AG08396 (cell line): ENCODE data around the gene TNFAIP8L3.
"Not testable (repeated sequence)": the region's sequence is repeated elsewhere in the genome, so short reads cannot be mapped to it uniquely, and the experiment has no call there.

Experiments used
- DNase-seq: peaks from one replicate; pipeline ENCODE4 v3.0.0; 2012; ENCODE audit warnings: low spot score, mixed read lengths

Gene TNFAIP8L3

DNA sequence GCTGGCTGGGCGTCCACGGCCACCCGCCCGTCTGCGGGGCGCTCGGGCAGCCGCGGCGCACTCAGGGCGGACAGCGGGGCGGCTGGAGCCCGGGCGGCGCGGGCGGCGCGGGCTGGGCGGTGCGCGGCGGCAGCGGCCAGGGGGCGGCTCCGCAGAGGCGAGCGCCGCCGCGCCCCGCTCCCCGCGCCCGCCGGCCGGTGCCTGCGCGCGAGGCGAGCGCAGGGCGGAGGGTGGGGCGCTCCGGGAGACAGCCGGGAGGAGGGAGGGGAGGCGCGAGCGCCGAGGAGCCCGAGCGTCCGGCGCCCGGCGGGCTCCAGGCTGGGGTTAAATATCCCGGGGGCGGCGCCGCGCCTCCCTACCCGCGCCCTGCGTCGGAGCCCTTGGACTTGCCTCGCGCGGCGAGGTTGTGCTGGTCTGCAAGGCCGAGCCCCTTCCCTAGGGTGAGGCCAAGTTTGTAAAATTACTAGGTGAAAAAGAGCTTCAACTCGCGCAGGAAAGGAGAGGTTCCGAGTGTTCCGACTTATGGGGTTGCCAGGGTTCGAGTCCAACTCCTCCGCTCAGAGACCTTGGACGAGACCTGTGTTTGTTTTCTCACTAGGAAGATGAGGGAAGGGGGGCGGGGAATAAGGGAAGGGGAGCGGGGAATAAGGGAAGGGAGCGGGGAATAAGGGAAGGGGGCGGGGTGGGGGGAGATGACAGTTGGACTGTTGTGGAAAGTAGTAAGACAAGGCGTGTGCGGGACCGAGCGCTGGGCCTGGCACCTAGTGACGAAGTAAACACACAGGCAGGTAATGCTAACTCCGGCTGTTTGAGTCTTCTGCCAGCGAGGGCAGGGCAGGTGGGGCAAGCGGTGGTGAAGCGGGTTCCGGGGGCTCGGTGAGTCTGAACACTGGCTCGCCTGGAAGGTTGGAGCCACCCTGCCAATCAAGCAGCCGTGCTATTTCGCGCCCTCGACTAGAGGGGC is at the start of gene TNFAIP8L3:
TSS of gene TNFAIP8L3 (minus strand) at position 301 of the 964 bp plus-strand sequence. CDS start 311 bp downstream, outside the sequence.
- DNase-seq, result peak; percentile 73

DNA sequence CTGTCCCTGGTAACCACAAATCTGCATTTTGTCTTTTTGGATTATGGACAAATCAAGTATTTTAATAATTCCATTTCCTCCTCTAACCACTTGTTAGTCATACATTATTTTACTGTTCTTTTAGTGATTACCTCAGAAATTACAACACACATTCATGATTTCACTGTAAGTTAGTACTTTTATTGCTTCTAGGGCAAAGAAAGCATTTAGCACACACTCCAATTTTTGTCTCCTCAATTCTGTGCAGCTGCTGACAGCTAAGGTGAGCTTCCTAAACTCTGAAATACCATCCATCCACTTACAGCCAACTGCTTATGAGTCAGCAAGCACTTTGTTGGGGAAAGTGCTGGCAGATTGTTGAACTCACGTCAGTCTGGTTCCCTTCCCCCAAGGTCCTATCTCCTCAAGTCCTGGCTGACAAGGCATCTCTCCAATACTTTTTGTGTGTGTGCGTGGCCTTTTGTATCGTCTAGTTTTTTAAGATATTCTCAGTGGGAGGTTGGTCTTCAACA is 49.4 kb upstream of the TNFAIP8L3 start:
- DNase-seq, result peak; percentile 31

DNA sequence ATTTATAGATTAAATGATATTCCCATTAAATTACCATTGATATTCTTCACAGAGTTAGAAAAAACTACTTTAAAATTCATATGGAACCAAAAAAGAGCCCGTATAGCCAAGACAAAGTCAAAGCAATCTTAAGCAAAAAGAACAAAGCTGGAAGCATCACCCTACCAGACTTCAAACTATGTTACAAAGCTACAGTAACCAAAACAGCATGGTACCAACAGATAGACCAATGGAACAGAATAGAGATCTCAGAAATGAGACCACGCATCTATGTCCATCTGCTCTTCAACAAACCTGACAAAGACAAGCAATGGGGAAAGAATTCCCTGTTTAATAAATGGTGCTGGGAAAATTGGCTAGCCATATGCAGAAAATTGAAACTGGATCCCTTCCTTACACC is 45.6 kb upstream of the TNFAIP8L3 start:
- not testable (repeated sequence) for DNase-seq

DNA sequence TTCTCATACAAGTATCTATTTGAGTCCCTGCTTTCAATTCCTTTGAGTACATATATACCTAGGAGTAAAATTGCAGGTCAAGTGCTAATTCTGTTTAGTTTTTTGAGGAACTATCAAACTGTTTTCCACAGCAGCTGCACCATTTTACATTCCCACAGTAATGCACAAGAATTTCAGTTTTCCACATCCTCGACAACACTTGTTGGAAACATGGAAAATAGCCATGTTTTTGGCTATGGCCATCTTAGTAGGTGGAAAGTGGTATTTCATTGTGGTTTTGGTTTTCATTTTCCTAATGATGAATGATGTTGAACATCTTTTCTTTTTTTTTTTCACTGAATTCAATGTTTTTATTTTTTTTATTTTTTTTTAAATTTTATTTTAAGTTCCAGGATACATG is 44.4 kb upstream of the TNFAIP8L3 start:
- DNase-seq, result no peak

DNA sequence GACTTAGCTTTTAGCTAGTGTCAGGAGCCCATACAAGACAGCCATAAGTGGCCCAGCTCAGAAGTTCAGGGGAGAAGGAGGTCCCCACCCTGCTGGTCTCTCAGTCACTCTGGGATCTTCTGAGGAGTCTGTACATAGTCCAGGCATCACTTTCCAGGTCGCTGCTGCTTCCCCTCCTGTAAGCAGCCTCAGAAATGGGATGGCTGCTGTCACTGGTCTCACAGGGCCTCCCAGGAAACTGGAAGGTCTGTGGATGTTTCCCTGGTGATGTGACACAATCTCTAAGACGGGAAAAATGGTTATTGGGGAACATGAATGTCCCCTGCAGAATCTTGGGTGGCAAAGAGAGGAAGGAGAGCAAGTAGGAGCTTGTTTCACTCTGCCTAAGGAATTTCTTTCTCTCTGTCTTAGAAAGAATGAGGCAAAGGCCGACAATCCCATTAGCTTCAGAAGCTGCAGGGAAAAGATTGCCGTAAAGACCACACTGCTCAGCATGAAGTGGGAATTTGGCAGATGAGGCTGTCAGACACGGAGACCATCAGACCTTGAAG is 43.2 kb upstream of the TNFAIP8L3 start:
- no peak for DNase-seq

DNA sequence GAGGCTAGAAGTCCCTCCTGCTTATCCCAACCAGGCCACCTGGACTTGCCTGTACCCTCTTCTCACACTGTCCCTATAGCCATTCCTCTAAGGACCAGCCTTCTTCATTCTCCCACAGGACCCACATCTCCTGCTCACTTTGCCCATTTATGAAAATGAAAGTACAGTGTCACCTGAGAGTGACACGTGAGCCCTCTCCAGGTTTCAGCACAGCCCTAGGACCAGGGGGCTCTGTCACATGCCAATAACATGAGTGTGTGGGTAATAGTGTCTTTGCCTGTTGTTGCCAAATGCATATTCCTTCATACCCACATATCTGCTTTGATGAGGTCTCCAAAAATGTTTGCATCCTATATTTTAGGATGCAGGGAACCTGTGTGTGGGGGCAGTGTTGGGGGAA is 42.3 kb upstream of the TNFAIP8L3 start:
- DNase-seq, result no peak

DNA sequence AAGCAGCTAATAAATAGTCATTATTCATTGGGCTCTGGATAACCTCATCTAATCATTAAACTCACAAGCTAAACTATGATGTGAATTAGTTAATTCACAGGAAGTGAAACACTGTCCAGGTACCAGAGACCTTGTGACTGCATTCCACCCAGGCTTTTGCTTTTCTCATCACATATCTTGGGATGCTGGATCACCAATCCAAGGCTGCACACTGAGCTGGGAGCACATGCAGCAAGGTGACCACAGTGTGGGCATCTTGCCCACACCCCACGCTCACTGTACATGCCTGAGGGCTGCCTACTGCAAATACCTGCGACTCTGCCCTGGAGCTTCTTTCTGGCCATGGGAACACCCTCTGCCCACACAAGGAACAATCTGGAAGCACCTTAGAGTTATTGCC is 40.6 kb upstream of the TNFAIP8L3 start:
- no peak for DNase-seq

DNA sequence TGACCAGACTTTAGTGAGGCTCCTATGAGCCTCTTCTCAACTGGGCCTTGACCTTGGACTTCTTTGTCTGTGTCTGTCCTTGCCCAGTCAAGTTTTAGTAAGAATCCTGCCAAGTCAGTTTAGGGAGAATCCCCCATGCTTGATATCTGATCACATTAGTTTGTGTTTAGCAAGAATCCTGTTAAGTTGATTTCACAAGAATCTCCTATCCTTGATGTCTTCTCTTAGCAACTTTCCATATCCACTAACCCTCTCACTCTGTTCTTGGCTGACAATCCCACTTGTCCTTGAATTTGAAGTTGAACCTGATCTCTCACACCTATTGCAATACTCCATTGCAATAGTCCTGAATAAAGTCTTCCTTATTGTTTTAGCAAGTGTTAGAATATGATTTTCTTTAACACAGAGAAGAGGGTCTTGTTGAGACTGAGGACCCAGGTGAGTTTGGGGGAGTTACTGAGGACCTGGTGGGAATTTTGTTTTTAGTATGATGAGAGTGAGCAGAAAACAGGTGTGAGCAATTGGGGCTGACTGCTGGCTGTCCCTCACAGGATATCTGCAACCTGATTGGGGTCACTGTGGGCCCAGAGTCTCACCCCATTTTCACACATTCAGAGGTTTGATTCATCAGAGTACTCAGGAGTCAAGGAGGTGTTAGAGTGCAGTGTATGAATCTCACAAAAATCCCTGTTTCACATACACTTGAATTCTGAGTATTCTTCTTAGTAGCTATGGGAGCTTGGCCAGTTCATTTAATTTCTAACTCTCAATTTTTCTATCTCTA is 39.9 kb upstream of the TNFAIP8L3 start:
- DNase-seq, result no peak

DNA sequence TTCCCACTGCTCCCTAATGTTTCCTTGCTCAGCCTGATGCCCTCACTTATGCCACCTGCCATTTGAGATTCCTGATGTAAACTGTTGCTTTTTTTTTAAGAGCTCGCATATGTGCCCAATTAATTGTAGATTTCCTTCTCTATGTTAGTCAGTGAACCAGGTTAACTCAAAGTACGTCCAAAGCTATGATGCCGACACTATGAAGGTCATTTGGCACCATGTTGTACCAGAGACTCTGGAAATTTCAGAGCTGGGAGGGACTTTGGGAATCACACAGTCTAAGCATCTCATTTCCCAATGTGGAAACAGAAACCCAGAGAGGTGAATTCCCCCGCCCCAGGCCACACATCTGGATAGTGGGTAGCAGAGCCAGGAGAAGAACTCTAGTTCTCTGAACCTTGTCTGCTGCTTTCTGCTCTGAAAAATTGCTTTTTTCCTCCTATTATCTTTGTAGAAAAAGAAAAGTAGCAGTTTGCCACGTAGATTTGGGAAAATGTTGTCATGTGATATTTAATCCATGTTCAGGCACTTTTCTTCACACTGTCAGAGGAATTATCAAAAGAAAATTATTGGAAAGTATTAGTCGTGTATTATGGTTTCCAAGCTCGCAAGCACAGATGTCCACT is 38.5 kb upstream of the TNFAIP8L3 start:
- no peak for DNase-seq

DNA sequence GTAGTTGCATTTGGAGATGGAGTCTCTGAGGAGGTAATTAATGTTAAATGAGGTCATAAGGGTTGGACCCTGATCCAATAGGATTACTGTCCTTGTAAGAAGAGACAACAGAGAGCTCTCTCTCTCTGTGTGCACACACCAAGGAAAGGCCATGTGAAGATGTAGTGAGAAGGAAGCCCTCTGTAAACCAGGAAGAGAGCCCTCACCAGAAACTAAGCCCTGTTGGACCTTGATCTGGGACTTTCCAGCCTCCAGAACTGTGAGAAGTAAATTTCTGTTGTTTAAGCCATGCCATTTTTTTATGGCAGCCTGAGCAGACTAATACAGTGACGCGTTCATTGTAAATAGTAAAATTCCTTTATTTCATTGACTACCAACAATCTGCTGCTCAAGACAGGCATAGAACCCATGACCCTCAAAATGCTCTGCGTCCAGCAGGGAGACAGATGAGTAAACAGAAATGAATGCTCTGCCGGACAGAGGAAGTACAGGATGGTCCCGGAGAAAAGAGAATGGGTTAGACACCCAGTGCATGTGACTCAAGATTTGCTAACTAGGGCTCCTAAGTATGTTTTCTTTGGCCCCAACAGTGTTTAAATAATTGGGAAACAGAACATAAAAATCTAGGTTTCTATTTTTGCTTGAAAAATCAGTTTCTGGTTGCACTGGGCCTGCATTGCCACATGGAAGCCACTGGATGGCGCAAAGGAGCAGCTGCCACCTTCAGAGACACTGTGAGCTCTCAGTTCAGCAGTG is 37.9 kb upstream of the TNFAIP8L3 start:
- peak; percentile 74 for DNase-seq

DNA sequence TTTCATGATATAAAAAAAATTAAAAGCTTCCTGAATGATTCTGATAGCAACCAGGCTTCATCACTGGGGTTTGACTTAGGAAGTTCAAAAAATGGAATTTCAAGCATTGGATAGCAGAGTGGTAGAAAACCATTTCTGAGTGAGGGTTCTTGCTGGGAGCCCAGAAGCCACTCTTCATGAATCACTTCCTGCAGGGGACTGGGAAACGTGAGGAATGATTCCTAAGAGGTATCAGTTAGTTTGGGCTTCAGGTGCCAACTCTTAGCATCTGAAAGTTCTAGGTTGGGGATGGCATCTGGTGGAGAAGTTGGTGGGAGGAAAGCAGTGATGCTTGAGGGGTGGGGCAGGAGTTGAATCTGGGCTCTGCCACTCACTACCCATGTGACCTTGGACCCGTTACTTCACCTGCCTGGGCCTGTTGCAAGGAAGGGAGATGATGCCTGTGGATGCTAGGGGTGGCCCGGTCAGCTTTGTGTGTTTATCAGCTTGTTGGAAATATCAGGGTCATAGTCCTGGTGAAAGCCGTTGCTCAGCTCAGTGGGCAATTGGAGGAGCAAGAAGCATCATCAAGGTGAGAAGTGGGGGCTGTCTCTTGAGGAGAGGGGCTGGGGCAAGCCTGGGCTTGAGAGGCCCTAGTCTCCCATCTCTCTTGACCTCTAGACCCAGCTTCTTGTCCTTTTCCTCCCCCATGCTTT is 37.0 kb upstream of the TNFAIP8L3 start:
- DNase-seq, result no peak

DNA sequence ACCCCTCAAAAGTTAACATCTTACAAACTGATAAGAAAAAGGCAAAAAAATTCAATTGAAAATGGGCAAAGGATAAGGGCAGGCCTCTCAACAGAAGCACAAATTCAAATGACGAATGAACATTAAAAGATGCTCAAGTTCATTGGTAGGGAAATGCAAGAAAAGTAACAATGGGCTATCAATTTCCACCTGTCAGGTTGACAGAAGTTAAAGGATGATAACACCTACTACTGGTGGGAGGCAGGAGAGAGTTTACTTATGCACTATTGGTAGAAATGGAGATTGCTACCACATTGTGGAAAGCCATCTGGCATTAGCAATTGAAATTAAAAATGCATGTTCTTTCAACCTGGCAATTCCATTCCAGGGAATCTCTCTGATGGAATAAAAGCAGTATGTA is 35.6 kb upstream of the TNFAIP8L3 start:
- DNase-seq, result no peak

DNA sequence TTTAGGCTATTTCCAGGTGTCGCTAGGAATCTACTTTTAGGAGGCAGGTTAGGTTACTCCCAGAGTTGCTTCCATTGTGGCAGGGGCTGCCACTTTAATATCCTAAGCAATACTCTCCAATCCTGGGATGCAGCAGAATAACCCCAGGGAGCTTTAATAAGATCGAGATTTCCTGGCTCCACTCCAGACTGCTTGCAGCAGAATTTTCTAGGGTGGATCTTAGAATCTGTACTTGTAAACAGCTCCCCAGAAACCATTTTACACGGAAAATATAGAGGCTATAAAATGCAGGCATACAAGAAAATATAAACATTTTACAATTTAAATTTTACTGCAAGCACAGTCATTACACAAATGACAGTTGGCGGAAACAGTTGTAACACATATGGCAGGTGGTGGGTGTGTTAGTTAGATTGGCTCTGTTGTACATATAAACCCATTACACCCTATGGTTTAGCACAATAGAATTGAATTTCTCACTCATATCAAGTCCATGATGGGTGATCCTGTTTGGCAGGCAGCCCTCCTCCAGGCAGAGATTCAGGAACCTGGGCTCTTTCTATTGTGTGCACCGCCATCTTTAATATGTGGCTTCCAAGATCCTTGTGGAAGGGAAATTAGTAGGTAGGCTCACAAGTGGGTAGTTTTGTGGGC is 35.0 kb upstream of the TNFAIP8L3 start:
- no peak for DNase-seq

DNA sequence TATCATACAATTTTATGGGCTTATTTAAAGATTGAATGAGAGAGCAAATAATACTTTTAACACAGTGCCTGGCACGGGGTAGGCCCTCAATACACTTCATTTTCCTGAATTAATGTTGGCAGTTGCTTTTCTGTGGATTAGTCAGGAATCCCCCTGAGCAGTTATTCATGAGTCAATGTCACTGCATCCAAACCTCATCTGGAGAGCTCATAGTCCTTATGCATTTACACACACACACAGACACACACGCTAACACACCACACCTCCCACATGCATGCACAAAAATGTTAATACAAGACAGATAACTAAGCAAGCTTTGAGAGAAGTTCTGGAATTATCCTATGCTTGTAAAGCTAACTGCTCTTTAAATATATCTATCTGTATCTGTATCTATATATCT is 34.0 kb upstream of the TNFAIP8L3 start:
- DNase-seq, result no peak

DNA sequence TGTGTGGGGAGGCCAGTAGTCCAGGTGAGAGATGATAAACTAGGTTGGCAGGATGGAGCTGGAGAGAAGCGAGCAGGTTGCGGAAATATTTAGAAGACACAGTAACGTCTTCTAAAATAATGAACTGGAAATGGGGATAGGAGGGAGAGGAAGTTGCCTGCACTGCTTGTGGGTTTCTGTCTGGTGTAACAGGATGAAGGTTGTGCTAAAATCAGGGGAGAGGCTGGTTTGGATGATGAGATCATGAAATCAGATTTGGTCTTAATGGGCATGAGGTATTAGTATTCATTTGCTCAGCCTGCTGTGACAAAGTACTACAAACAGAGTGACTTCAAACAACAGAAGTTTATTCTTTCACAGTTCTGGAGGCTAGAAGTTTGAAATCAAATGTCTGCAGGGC is 32.1 kb upstream of the TNFAIP8L3 start:
- DNase-seq, result no peak

DNA sequence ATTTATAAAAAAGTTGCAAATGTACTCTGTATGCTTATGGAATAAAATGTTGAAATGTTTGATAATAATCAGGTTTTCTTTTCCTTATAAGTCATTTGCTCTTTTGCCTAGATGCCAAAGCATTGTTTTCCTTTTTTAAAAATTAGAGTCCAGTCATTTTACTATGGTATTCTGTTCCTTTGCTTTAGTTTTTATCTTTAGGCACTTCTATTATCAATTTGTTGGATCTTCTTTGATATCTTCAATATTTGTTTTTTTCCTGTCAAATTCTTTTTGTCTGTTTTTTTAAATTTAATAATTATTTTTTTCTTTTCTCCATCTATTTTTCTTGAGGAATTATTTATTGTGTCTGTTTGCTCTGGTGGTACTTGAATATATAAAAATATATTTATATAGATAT is 28.3 kb upstream of the TNFAIP8L3 start:
- DNase-seq, result not testable (repeated sequence)

DNA sequence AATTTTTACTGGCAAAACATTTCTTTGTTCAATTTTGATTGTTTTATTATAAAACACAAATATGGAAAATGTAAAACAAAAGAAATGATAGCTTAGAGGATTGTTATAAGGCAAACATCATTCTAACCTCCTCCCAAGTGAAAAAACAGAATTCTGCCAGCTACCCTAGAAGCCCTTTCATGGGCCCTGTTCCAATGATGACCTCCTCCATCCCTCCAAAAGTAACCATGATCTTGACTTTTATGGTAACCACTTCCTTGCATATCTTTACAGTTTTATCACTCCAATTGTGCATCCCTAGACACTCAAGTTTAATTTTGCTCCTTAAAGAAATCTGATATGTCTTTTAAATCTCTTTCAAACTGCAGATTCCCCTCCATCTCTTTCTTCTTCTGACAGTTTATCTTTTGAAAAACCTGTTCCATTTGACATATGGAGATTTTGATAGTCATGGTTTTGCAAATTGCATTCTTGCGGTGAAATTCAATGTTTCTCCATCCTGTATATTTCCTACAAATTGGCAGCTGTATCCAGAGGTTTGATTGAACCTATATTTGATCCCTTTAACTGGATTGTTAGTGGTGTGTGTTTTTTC is 27.0 kb upstream of the TNFAIP8L3 start:
- no peak for DNase-seq

DNA sequence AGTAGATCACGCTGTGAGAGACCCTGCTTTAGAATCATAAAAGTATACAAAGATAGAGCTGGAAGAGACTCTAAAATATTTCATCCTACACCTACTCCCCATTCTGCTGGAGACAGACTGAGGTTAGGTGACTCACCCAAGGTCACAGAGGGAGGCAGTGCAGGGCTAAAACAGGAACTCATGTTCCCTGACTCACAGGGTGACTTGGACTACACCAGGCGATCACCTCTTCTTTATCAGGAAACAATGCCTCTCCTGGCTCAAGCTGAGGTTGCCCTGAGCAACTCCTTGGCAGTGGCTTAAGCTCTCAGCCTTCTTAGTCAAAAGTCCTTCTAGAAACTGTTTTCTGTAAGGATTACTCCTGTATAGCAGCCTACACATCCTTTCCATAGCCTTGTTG is 26.4 kb upstream of the TNFAIP8L3 start:
- DNase-seq, result peak; percentile 70

DNA sequence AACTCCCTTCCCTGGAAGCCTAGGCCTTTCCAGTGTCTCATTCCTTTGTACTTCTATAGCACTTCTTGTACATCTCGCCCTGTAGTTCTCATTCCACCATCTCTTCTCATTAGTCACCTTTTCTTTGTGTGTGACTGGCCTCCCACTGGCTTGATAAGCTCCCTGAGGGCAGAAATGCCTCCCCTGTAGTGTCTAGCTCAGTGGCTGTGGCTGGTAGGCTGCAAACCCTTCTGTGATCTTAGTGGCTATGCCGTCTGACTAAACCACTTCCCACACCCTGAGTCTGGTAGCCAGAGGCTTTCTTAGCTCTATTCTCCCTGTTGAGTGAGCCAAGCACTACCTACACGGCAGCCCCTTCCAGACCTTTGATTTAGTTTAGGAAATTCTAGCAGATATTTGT is 24.4 kb upstream of the TNFAIP8L3 start:
- no peak for DNase-seq

DNA sequence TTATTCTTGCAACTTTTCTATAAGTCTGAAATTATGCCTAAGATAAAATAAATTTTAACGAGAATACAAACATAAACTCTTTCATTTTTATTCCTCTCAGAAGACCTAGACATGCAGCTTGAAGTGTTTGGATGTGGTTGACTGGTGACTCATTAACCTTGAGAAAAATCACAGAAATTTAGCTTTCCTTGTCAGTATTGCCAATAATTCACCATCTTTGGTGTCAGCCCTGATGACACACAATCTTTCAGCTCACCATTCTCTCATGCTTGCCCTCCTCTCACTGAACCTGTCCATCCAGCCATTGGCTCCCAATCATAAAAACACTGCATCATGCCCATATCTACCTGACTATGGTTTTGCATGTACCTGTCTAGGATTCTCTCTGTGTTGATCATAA is 22.6 kb upstream of the TNFAIP8L3 start:
- DNase-seq, result no peak
